Calu3 (cell line): Measurements from ENCODE around the gene IFT88. TPM values are rescaled to one million over a fixed set of nuclear protein-coding genes. Genes with fewer than 3 reads are reported as not detected.

Experiments used
- Bru-seq: library from RNA; stranded (reverse); fragments of 400-500 nt; gene quantifications from one replicate; lab custom pipeline; 2021; lab: Mats Ljungman, UMichigan
- BruChase-seq, 2 experiments: library from RNA; stranded (reverse); fragments of 400-500 nt; gene quantifications; one replicate each; lab custom pipeline; 2021; lab: Mats Ljungman, UMichigan
- BruUV-seq: library from RNA; stranded (reverse); fragments of 400-500 nt; replicated peaks from 2 replicates; lab custom pipeline; 2021; lab: Mats Ljungman, UMichigan
- CTCF ChIA-PET: fragments of 300-600 bp; sonication (Branson Sonifier 250); formaldehyde crosslinking; loops from one replicate; lab custom pipeline; 2022; ENCODE audit warnings: antibody characterized with exemption; lab: Charles Lee
- DNase-seq: peaks from one replicate; pipeline ENCODE4 v3.0.0; 2022
- H3K27ac Mint-ChIP-seq: one replicate; pipeline ENCODE4 v1.8.0; 2022; ENCODE audit warnings: mixed read lengths; ENCODE audit not compliant: unreplicated experiment
- H3K27me3 Mint-ChIP-seq: one replicate; pipeline ENCODE4 v1.8.0; 2022; ENCODE audit warnings: mixed read lengths; ENCODE audit not compliant: unreplicated experiment
- H3K36me3 Mint-ChIP-seq: one replicate; pipeline ENCODE4 v1.8.0; 2022; ENCODE audit warnings: mild to moderate bottlenecking, moderate library complexity, mixed read lengths; ENCODE audit not compliant: insufficient read depth, unreplicated experiment
- H3K4me1 Mint-ChIP-seq: one replicate; pipeline ENCODE4 v1.8.0; 2022; ENCODE audit warnings: mild to moderate bottlenecking, low read depth, mixed read lengths; ENCODE audit not compliant: unreplicated experiment
- H3K4me3 Mint-ChIP-seq: one replicate; pipeline ENCODE4 v1.8.0; 2022; ENCODE audit warnings: mild to moderate bottlenecking, low read depth, moderate library complexity, mixed read lengths; ENCODE audit not compliant: unreplicated experiment
- H3K9me3 Mint-ChIP-seq: one replicate; pipeline ENCODE4 v1.8.0; 2022; ENCODE audit warnings: low read depth, mixed read lengths; ENCODE audit not compliant: unreplicated experiment
- CTCF ChIP-seq: fragments of 200-600 bp; IDR thresholded peaks from one replicate; pipeline ENCODE4 v1.8.0; 2022; ENCODE audit warnings: antibody characterized with exemption; ENCODE audit not compliant: unreplicated experiment
- intact Hi-C: fragments of 100-400 bp; cut with micrococcal nuclease; formaldehyde crosslinking; loops from one replicate; pipeline ENCODE4 v1.10.0; 2022; ENCODE audit not compliant: unreplicated experiment
- long read RNA-seq: library from polyadenylated mRNA; stranded (forward); transcript quantifications from one replicate; pipeline ENCODE4 v2.0.0, GENCODE V29; 2022
- total RNA-seq: library from RNA; stranded (reverse); gene quantifications from 2 replicates; pipeline ENCODE4 v1.2.3, GENCODE V29; 2022

Gene IFT88
- total RNA-seq (11.0 and 13.6 TPM in 2 replicates), Bru-seq, nascent RNA (percentile 61 among the genes with signal in this experiment), BruChase-seq, experiment 1, labeled RNA remaining after a 6-hour chase (percentile 50 among the genes with signal in this experiment), BruChase-seq, experiment 2, labeled RNA remaining after a 2-hour chase (percentile 53 among the genes with signal in this experiment)
- long read RNA-seq, transcript IFT88-202 (26 exons, 2,856 nt), result major isoform, 5 of 12 reads
- long read RNA-seq, partial matches to known transcripts, result 2 of 12 reads
- long read RNA-seq, other reads (novel, unspliced or antisense), result 5 of 12 reads

DNA sequence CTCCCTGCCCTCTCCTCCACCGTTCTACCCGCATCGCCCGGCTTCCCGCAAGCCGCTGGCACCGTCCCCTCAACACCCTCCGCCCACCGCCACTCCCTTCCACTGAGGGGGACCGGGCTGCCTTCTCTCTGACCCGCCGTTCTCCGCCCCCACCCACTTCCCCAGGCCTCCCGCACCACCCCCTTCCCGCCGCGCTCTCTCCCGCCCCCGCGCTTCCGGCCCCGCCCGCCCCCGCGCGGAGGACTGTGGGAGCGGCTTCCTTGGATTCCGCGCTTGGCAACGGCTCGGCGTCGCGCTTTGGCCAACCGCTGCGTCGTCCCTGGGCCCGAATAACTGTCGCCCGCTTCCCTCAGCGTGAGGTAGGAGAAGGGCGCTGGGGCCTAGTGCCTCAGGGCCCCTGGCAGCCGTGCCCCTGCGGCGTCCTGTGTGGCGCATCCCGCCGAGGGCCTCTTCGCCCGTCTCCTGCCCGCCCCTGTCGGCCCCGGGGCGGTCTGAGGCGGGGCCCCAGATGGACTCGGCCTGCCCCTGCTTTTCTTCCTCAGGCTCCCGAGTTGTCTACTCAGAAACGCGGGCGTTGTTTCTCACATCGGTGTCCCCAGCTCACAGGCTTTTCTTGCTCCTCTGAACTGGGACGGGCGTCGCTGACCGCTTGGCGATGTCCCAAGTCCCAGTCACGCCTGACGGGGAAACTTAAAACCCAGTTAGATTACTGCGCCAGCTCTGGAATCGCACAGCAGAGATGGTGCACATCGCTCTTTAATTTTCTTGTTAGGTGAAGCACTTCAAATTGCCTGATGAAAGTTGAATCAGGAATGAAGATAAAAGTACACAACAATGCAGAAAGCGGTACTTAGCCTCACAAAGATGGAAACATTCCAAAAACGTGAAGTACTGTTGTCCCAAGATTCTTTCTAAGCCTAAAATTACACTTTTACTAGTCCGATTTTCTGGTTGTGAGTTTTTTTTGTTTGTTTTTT lies at the start of gene IFT88:
TSS of gene IFT88 (plus strand) at position 260 of the 977 bp plus-strand sequence. CDS start 7,229 bp downstream, outside the sequence.
- no peak for TF ChIP-seq CTCF
- peaks cover 4% of the 10 kb centered on the region for H3K9me3 Mint-ChIP-seq
- DNase-seq, result peak; percentile 86
- H3K36me3 Mint-ChIP-seq, result peaks cover 31% of the 10 kb centered on the region
- intact Hi-C loops, result no loop called here
- peak within 1 kb of the TSS; percentile 93 for H3K27ac Mint-ChIP-seq
- BruUV-seq, result no TSS peak
- CTCF ChIA-PET, result interaction anchor here (0.7 kb wide), 1 partner anchor 147 kb away, joined by 3 read pairs; no protein-coding TSS in a partner anchor
- H3K27me3 Mint-ChIP-seq, result no peaks in the 10 kb centered on the region
- H3K4me1 Mint-ChIP-seq, result no peaks in the 10 kb centered on the region
- H3K4me3 Mint-ChIP-seq, result peak within 1 kb of the TSS; percentile 87

DNA sequence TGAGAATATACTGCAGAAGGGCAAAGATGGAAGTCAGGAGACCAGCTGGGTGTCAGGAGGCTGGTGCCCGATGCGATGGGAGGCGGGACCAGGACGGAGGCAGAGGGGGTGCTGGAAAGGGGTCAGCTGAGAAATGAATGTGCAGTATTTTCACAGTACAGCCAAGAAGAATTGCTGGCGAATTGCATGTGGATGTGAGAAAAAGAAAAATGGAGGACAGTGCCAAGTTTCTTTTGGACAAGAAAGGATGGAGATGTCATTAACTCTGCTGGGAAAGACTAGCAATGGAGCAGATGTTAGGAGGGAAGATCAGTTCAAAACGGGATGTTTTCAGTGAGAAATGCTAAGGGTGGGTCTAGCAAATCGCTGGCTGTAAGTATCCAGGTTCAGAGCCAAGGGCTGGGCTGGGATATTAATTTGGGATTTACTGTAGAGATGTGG lies 48.3 kb upstream of the IFT88 start:
- TF ChIP-seq CTCF, result no peak
- H3K4me3 Mint-ChIP-seq, result no peak overlapping the region
- no TSS peak for BruUV-seq
- H3K9me3 Mint-ChIP-seq, result no peaks in the 10 kb centered on the region
- no peak for DNase-seq
- no peaks in the 10 kb centered on the region for H3K27me3 Mint-ChIP-seq
- no peak overlapping the region for H3K27ac Mint-ChIP-seq
- CTCF ChIA-PET, result no interaction called here
- no peaks in the 10 kb centered on the region for H3K36me3 Mint-ChIP-seq
- intact Hi-C loops, result no loop called here
- peaks cover 9% of the 10 kb centered on the region for H3K4me1 Mint-ChIP-seq

DNA sequence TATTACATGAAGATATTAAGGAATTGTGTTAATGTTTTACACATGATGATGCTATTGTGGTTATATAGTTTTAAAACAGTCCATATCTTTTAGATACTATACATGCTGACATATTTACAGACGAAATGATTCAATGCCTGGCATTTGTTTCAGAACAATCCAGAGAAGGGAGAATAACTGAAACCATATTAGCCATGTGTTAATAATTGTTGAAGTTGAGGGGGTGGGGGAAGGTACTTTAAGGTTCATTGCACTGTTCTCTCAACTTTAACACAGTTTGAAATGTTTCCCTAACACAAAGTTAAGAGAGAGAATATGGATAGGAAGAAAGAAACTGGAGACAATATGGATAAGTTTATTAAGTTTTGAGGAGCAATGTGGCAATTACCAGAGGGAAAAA lies 47.1 kb upstream of the IFT88 start:
- intact Hi-C loops, result no loop called here
- TF ChIP-seq CTCF, result no peak
- H3K27me3 Mint-ChIP-seq, result no peaks in the 10 kb centered on the region
- H3K4me1 Mint-ChIP-seq, result peaks cover 9% of the 10 kb centered on the region
- no peak overlapping the region for H3K4me3 Mint-ChIP-seq
- DNase-seq, result no peak
- no peaks in the 10 kb centered on the region for H3K36me3 Mint-ChIP-seq
- H3K9me3 Mint-ChIP-seq, result no peaks in the 10 kb centered on the region
- CTCF ChIA-PET, result no interaction called here
- no peak overlapping the region for H3K27ac Mint-ChIP-seq
- no TSS peak for BruUV-seq

DNA sequence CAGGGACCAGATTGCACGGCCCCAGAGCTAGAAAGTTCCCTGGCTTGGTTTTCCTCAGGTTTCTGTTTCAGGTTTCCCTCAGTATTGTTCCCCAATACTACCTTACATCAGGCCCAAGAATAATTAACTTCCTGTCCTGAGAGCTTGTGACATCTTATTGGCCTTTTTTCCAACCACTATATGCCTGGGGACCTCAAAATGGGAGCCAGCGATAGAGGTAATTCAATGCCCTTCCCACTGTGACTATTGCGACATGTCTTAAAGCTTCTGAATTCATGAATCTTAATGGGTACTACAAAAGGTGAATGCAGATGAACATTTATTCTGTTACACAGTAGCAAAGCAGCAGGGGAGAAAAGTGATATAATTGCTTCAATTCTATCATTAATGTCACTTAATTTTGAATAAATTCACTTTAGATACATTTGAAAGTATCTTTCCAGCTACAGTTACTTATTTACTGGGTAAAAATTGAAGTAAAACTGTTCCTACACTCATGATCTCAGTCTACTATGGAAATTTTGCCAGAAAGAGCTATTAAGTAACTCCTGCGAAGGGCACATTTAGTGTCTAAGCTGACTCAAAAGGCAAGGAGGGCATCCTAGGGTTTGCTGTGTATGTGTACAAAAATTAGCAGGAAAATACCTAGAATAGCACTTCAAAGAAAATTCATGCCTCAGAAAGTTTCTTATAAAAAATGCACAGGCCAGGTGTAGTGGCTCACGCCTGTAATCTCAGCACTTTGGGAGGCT lies 45.4 kb upstream of the IFT88 start:
- Mint-ChIP-seq H3K27me3 (no peaks in the 10 kb centered on the region), H3K27ac (no peak overlapping the region), H3K9me3 (no peaks in the 10 kb centered on the region), H3K36me3 (peaks cover 16% of the 10 kb centered on the region), H3K4me3 (no peak overlapping the region), H3K4me1 (peaks cover 9% of the 10 kb centered on the region)
- no TSS peak for BruUV-seq
- intact Hi-C loops, result no loop called here
- CTCF ChIA-PET, result interaction anchor here (0.5 to 0.8 kb wide), 2 partner anchors 81 to 1978 kb away, joined by 3 read pairs; no protein-coding TSS in a partner anchor
- TF ChIP-seq CTCF, result no peak
- DNase-seq, result no peak
